GM12878 (cell line): ENCODE results near the gene SSX2IP.

ENCODE experiments used
- BMI1 ChIP-seq: fragments of 450-650 bp; IDR thresholded peaks from 2 replicates; pipeline ENCODE4 v1.6.1; 2016; ENCODE audit warnings: mild to moderate bottlenecking, moderate library complexity, borderline replicate concordance
- CREB1 ChIP-seq: IDR thresholded peaks from 2 replicates; pipeline ENCODE4 v1.6.1; 2012; ENCODE audit warnings: low read depth, mild to moderate bottlenecking, inconsistent platforms
- FOS ChIP-seq: IDR thresholded peaks from 3 replicates; pipeline ENCODE4 v1.6.1; 2011; ENCODE audit warnings: borderline replicate concordance; ENCODE audit not compliant: insufficient read length; ENCODE audit errors: extremely low read depth
- MTA3 ChIP-seq: IDR thresholded peaks from 2 replicates; pipeline ENCODE4 v1.6.1; 2012; ENCODE audit warnings: low read length, inconsistent platforms, borderline replicate concordance
- NBN ChIP-seq: fragments of 450-650 bp; IDR thresholded peaks from 2 replicates; pipeline ENCODE4 v1.6.1; 2016
- POLR2A ChIP-seq: IDR thresholded peaks from 2 replicates; pipeline ENCODE4 v1.6.1; 2011; ENCODE audit warnings: low read depth, mild to moderate bottlenecking, low read length
- REST ChIP-seq: IDR thresholded peaks from 2 replicates; pipeline ENCODE4 v1.6.1; 2012; ENCODE audit warnings: mild to moderate bottlenecking, low read depth, low read length
- SPI1 ChIP-seq: IDR thresholded peaks from 2 replicates; pipeline ENCODE4 v1.6.1; 2011; ENCODE audit warnings: low read depth, mild to moderate bottlenecking, low read length, moderate library complexity, borderline replicate concordance; ENCODE audit not compliant: insufficient read depth
- TAF1 ChIP-seq: IDR thresholded peaks from 2 replicates; pipeline ENCODE4 v1.6.1; 2011; ENCODE audit warnings: mild to moderate bottlenecking, low read depth, low read length, borderline replicate concordance
- TCF12 ChIP-seq: IDR thresholded peaks from 2 replicates; pipeline ENCODE4 v1.6.1; 2011; ENCODE audit warnings: low read depth, mild to moderate bottlenecking, low read length
- TF ChIP-seq, protein P1 (sequence below), 3 experiments: IDR thresholded peaks in 2 of 3; conservative IDR thresholded peaks in 1 of 3; 2 replicates each; pipeline ENCODE4 v1.5.1; 2011; ENCODE audit warnings: low read depth in 3 of 3, low read length in 3 of 3, mild to moderate bottlenecking in 3 of 3, control low read depth in 2 of 3, moderate library complexity in 2 of 3, inconsistent platforms in 1 of 3, mixed read lengths in 1 of 3; ENCODE audit not compliant: control insufficient read depth in 2 of 3, insufficient read depth in 1 of 3; ENCODE audit errors: extremely low read depth in 1 of 3
- TF ChIP-seq, protein P2 (sequence below): IDR thresholded peaks from 2 replicates; pipeline ENCODE4 v1.6.1; 2012; ENCODE audit warnings: low read depth, low read length, improper control_type of control experiment
- TF ChIP-seq, protein P3 (sequence below): IDR thresholded peaks from 2 replicates; pipeline ENCODE4 v1.6.1; 2011; ENCODE audit warnings: low read depth, low read length, improper control_type of control experiment, borderline replicate concordance
- TF ChIP-seq, protein P4 (sequence below): fragments of 450-650 bp; IDR thresholded peaks from 2 replicates; pipeline ENCODE4 v1.6.1; 2017; ENCODE audit warnings: mild to moderate bottlenecking, moderate library complexity

GRCh38 chr1:84653130-84653677, 37.1 kb downstream of the SSX2IP start:
- TF ChIP-seq, protein P1, sequence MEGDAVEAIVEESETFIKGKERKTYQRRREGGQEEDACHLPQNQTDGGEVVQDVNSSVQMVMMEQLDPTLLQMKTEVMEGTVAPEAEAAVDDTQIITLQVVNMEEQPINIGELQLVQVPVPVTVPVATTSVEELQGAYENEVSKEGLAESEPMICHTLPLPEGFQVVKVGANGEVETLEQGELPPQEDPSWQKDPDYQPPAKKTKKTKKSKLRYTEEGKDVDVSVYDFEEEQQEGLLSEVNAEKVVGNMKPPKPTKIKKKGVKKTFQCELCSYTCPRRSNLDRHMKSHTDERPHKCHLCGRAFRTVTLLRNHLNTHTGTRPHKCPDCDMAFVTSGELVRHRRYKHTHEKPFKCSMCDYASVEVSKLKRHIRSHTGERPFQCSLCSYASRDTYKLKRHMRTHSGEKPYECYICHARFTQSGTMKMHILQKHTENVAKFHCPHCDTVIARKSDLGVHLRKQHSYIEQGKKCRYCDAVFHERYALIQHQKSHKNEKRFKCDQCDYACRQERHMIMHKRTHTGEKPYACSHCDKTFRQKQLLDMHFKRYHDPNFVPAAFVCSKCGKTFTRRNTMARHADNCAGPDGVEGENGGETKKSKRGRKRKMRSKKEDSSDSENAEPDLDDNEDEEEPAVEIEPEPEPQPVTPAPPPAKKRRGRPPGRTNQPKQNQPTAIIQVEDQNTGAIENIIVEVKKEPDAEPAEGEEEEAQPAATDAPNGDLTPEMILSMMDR (IDR thresholded peaks at IDR 0.05 in 2 of 3, conservative IDR thresholded peaks at IDR 0.05 in 1 of 3; ENCODE audit: control insufficient read depth in 2 of 3, extremely low read depth in 1 of 3, insufficient read depth in 1 of 3, low read depth in 3 of 3, low read length in 3 of 3): no peak
- TF ChIP-seq FOS (no peak), POLR2A (no peak), TCF12 (no peak), SPI1 (no peak), MTA3 (no peak), BMI1 (no peak), NBN (no peak), TAF1 (no peak), REST (no peak), CREB1 (no peak)
- TF ChIP-seq, protein P2, sequence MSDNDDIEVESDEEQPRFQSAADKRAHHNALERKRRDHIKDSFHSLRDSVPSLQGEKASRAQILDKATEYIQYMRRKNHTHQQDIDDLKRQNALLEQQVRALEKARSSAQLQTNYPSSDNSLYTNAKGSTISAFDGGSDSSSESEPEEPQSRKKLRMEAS: no peak
- TF ChIP-seq, protein P3, sequence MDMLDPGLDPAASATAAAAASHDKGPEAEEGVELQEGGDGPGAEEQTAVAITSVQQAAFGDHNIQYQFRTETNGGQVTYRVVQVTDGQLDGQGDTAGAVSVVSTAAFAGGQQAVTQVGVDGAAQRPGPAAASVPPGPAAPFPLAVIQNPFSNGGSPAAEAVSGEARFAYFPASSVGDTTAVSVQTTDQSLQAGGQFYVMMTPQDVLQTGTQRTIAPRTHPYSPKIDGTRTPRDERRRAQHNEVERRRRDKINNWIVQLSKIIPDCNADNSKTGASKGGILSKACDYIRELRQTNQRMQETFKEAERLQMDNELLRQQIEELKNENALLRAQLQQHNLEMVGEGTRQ: no peak
- TF ChIP-seq, protein P4, sequence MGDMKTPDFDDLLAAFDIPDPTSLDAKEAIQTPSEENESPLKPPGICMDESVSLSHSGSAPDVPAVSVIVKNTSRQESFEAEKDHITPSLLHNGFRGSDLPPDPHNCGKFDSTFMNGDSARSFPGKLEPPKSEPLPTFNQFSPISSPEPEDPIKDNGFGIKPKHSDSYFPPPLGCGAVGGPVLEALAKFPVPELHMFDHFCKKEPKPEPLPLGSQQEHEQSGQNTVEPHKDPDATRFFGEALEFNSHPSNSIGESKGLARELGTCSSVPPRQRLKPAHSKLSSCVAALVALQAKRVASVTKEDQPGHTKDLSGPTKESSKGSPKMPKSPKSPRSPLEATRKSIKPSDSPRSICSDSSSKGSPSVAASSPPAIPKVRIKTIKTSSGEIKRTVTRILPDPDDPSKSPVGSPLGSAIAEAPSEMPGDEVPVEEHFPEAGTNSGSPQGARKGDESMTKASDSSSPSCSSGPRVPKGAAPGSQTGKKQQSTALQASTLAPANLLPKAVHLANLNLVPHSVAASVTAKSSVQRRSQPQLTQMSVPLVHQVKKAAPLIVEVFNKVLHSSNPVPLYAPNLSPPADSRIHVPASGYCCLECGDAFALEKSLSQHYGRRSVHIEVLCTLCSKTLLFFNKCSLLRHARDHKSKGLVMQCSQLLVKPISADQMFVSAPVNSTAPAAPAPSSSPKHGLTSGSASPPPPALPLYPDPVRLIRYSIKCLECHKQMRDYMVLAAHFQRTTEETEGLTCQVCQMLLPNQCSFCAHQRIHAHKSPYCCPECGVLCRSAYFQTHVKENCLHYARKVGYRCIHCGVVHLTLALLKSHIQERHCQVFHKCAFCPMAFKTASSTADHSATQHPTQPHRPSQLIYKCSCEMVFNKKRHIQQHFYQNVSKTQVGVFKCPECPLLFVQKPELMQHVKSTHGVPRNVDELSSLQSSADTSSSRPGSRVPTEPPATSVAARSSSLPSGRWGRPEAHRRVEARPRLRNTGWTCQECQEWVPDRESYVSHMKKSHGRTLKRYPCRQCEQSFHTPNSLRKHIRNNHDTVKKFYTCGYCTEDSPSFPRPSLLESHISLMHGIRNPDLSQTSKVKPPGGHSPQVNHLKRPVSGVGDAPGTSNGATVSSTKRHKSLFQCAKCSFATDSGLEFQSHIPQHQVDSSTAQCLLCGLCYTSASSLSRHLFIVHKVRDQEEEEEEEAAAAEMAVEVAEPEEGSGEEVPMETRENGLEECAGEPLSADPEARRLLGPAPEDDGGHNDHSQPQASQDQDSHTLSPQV: no peak
